K562 (cell line): ENCODE results near the gene FAM110D. TPM values are rescaled to one million over a fixed set of nuclear protein-coding genes. Genes with fewer than 3 reads are reported as not detected.

Experiments
- BRD4 ChIP-seq: fragments of 200-600 bp; sonication (generic); IDR thresholded peaks from 2 replicates; pipeline ENCODE4 v1.6.1; 2017; ENCODE audit warnings: inconsistent platforms
- HDAC8 ChIP-seq: fragments of 450-650 bp; IDR thresholded peaks from 2 replicates; pipeline ENCODE4 v1.6.1; 2016; ENCODE audit warnings: mild to moderate bottlenecking, missing genetic modification characterization, moderate library complexity, missing compliant biosample characterization
- POU5F1 ChIP-seq: fragments of 150-350 bp; IDR thresholded peaks from 2 replicates; pipeline ENCODE4 v1.6.1; 2014; ENCODE audit warnings: borderline replicate concordance, low read length, low read depth, mild to moderate bottlenecking; ENCODE audit not compliant: partially characterized antibody
- RBFOX2 ChIP-seq: fragments of 200-400 bp; formaldehyde crosslinking; IDR thresholded peaks from 2 replicates; pipeline ENCODE4 v1.6.1; 2017; ENCODE audit warnings: low read depth, mild to moderate bottlenecking, low read length, moderate library complexity
- ZNF740 ChIP-seq, 3 experiments: fragments of 200-800 bp in 1 of 3; sonication (Bioruptor generic) in 1 of 3; sonication (generic) in 1 of 3; formaldehyde crosslinking in 1 of 3; IDR thresholded peaks; 2 replicates each; pipeline versions ENCODE4 v1.6.1 to v1.8.0; 2016 to 2022; ENCODE audit warnings: mild to moderate bottlenecking in 2 of 3, missing compliant biosample characterization in 2 of 3, missing genetic modification characterization in 2 of 3, missing genetic modification reagents in 1 of 3
- polyA plus RNA-seq, 8 experiments: library from polyadenylated mRNA; depleted of rRNA in 4 of 8; stranded (reverse) in 5 of 8; unstranded in 3 of 8; fragments of >200 nt; fragmentation: Nextera tagmentation in 2 of 8; fragmentation: Illumina TruSeq in 1 of 8; extraction: Ambion mirVana in 2 of 8; extraction: Trizol in 1 of 8; gene quantifications; 2 replicates each; pipeline versions ENCODE4 v1.2.1 to v1.2.3, GENCODE V29; 2011 to 2014; ENCODE audit warnings: inconsistent platforms in 1 of 8, missing spikeins in 1 of 8
- total RNA-seq, 7 experiments: library from RNA; depleted of rRNA in 6 of 7; stranded (reverse); fragments of >200 nt in 6 of 7; fragmentation: Illumina TruSeq in 2 of 7; extraction: Trizol in 2 of 7; gene quantifications; 2 replicates each; pipeline versions ENCODE4 v1.2.1 to v1.2.3, GENCODE V29; 2011 to 2021; ENCODE audit warnings: low replicate concordance in 1 of 7
- TF ChIP-seq, protein P1 (sequence below): sonication (generic); formaldehyde crosslinking; IDR thresholded peaks from 2 replicates; pipeline ENCODE4 v1.4.0; 2020; ENCODE audit warnings: mild to moderate bottlenecking, missing genetic modification reagents

Gene FAM110D
- total and polyA plus RNA-seq, 9 of the 15 experiments (the other 6 are each of a cell fraction or from before 2014, with no cell fraction given), result 0.04 to 1.1 (median 0.33) TPM

DNA sequence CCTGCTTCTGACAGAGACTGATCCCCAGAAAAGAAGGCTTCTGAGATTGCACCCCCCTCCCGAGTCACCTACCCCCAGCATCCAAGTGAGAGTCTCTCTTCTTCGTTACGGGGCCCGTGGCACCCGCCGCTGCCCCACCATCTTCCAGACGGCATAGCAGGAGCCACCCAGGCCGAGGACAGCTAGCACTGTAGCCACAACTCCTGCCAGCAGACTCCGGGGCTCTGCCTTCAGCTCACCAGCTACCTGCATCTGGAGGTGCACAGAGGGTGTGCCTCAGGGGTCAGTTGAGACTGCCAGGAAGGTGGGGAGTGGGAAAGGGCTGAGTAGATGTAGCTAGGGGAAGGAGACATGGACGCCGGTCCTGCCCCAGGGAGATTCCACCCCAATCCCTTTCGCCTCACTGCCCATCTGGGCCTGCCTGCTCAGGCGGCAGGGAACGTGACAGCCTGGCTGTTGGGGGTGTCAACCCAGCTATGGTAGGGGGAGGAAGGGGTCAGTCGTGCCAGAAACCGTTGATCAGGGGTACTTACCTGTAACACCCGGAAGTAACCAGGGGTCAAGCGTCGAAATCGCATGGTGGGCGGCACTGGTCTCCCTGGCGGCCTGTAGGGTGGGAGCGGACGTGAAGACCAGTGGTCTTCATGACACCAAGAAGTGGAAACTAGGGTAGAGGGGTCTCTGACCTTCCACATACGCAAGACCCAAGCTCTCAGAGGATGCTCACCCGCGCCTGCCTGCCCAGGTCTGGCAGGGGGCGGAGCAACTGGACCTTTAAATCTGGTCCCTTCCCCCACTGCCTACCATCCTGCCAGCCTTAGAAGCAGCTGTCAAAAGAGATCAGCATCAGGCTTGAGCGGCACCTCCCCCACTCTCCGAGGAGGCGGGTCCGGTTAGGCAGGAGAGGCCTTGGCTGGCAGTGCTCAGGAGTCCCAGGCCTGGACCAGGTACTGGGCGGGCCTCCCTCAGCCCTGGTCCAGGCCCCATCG is 12.5 kb downstream of the FAM110D start, which contains the start of gene ZNF593OS (continued):
- TF ChIP-seq RBFOX2 (peak; percentile 66), POU5F1 (no peak), ZNF740 (CRISPR knock-in tag; IDR thresholded peaks at IDR 0.05) (0 out of 2 replicates have a peak, but pooled peaks have one; percentile 33), ZNF740 (tag; IDR thresholded peaks at IDR 0.05) (no peak), HDAC8 (tag) (no peak), BRD4 (no peak)
- TF ChIP-seq, protein P1, sequence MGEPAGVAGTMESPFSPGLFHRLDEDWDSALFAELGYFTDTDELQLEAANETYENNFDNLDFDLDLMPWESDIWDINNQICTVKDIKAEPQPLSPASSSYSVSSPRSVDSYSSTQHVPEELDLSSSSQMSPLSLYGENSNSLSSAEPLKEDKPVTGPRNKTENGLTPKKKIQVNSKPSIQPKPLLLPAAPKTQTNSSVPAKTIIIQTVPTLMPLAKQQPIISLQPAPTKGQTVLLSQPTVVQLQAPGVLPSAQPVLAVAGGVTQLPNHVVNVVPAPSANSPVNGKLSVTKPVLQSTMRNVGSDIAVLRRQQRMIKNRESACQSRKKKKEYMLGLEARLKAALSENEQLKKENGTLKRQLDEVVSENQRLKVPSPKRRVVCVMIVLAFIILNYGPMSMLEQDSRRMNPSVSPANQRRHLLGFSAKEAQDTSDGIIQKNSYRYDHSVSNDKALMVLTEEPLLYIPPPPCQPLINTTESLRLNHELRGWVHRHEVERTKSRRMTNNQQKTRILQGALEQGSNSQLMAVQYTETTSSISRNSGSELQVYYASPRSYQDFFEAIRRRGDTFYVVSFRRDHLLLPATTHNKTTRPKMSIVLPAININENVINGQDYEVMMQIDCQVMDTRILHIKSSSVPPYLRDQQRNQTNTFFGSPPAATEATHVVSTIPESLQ (CRISPR knock-in tag), result no peak
